Activated naive CD4-positive, alpha-beta T cell treated with Interleukin-2 at 50 U/mL for 16 hours (primary cell): ENCODE results near the gene TSPAN19.
A peak's percentile ranks its signal among the peaks of the same experiment; 100 is the strongest.
"Not testable (repeated sequence)": the region's sequence is repeated elsewhere in the genome, so short reads cannot be mapped to it uniquely, and the experiment has no call there.

Experiments used
- DNase-seq: peaks from one replicate; pipeline ENCODE4 v3.0.0-alpha.2; 2020

TSPAN19 gene

DNA sequence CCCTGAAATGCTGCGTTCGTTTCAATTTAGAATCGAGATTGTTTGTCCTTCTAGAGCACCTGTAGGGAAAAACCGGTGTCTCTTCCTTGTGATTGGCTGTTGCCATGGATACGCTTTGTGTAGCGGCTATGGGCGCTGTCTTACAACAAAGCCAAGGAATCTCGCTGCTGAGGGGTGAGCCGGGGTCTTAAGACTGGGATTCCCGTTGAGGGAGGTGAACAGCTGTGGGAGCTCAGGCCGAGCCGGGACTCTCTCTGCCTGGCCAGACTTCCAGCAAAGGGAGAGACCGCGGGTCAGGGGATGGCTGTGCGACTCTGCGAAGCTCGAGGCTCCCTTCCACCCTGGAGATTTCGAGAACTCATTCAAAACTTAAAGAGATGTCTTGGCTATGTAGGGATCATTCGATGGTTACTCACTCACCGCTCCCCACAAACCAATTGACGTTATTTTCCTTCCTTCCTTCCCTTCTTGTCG is at the start of gene TSPAN19, which contains the start of gene LRRIQ1:
TSPAN19 (minus strand) TSS at position 44 of the 474 bp plus-strand sequence. CDS start 6,331 bp downstream, outside the sequence.
LRRIQ1 (plus strand) TSS at position 118 of the 474 bp plus-strand sequence. CDS start 1,826 bp downstream, outside the sequence.
- DNase-seq = peak; percentile 2

DNA sequence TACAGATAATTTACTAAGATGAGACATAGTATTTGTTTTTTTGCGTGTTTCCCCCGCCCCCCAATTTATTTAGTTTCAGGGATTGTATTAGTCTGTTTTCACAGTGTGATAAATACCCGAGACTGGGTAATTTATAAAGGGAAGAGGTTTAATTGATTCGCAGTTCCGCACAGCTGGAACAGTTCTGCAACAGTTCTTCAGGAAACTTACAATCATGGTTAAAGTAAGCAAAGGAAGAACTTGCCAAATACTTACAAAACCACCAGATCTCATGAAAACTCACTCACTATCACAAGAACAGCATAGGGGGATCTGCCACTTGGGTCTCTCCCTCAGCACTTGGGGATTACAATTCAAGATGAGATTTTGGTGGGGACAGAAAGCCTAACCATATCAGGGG is 49.0 kb upstream of the TSPAN19 start:
- no peak for DNase-seq

DNA sequence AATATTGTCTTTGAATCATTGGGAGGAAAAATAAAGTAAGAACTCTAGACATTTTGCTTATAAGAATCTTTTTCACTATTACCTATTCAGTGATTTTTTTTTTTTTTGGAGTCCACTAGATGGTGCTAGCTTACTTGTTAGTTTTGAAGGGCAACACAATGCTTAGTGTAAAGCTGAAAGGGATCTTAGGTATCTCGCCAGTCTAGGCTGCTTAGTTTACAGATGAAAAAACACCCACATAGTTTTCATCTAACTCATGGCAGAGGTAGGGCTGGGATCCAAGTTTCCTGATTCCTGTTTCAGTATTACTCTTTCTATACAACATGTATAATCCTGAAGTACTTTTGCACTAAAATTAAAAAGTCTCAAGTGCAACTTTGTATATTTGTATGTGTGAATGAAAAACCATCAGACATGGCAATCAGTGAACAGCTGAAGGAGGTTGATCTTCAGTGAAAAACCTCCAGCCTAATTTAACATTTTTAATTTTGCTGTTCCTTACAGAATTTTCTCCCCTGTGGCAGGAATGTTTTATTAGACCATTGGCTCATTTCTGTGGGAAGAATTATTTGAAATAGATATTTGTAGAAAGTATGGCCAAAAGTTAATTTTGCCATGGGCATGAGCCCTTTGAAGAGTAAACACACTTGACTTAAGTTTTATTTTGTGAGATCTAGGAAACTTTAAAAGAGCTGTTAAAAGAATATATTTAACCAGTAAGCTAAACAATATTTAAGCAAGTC is 40.8 kb upstream of the TSPAN19 start:
- no peak for DNase-seq

DNA sequence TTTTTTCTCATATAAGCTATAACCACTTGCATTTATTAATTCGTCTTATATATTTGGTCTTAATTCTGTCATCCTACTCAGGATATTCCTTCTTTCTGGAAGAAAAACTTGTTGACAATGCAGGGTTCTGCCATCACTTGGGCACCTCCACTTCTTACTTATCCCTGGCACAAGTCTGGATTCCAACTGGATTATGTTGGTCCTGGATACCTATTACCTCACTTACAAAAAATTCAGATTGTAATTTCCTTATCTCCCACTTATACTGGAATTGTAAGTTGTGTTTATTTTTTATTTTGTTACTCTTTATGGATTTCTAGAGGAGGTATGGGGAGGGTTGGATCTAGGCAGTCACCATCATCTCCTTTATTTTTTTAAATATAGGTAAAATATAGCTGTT is 36.7 kb upstream of the TSPAN19 start:
- DNase-seq = no peak

DNA sequence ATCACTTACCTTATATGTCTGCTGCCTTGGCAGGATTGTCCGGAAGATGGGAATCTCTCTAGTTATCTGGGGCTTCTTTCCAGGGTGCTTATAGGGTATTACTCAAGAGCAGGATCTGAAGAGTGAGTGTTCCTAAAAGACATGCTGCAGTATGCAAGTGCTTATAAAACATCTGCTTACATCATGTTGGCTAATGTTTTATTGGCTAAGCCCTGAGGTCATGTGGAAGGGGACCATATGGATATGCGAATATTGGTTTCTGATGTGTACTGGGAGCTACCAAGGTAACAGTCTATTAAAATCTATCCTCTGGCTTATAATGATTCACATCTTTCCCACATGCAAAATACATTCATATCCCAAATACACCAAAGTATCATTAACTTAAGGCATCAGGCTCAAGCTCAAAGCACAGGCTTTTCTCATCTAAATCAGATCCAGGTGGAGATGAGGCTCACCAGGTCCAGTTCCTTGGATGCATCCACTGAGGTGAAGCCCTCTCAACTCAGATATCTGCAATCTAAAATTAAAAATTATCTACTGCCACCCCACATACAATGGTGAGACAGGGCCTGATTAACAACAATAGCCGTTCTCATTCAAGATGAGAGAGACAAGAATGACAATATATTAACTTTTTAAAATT is 29.9 kb upstream of the TSPAN19 start:
- DNase-seq = no peak

DNA sequence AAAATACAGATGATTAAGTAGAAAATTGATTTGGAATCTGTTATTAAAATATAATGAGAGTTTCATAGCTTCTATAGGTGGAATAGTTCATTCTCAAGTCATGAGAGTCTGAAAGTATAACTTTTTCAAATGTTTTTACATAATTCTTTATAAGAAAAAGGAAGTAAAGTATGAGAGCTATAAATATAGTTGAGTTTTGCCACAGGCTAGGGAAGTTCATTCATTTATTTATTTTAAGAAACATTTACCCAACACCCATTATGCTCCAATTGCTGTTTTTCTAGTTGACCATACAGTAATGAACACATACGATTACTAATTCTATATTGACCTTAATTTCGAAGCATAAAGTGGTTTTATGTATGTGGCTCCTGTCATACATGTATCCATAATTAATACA is 24.8 kb upstream of the TSPAN19 start:
- no peak for DNase-seq

DNA sequence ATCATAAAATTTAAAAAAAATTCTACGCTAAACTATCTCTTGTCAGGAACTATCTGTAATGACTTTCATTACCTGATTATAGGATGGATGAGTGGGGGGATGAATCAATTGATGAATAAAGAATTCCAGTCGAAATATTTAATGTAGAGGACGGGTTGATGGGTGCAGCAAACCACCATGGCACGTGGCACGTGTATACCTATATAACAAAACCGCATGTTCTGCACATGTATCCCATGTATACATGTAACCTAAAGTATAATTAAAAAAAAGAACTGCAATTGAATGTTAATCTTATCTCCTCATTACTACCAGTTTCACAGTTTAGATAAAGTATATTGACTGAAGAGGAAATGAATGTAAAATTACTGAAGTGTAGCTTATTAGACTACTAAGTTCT is 23.5 kb upstream of the TSPAN19 start:
- DNase-seq = no peak

DNA sequence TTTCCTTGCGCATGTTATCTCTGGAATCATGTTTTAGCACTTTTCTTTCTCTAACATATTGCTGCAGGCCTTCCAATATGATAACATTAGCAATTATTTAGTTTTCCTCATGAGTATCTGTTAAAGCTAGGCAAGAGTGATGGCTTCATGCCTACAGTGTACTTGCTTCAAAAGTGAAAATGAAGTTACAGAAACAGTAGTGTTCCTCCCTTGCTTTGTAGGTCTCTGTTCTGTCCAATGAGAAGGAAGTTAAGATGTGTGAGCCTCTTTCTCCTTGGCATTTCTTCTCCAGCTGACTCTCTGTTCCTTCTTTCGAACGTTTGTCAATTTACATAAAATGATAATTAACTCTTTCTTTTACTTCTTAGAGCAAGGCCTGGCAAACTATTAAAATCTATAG is 22.3 kb upstream of the TSPAN19 start:
- DNase-seq = no peak

DNA sequence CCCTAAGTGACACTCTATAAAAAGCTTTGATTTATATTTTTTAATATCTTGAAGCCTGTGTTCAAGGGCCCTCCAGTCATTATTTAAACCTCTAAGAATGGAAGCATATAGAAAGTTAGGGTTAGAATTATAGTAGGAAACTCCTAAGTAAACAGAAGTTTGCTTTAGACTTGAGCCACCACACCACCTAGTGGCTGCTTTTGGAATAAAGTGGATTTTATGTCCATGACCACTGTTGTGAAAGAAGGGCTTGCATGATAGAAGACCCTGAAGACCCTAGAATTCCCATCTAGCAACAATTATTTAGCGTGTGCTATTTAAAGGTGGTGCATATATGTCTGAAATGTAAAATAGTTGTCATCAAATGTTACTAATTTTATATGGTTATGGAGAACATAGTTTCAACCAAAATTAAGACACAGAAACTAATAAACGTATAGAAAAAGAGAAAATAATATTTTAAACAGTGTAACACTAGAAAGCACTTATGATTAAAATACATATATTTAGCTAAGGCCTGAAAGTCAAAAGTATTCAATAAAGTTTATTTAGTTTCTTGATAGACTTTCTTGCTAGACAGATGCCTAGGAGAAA is 21.4 kb upstream of the TSPAN19 start:
- peak; percentile 2 for DNase-seq

DNA sequence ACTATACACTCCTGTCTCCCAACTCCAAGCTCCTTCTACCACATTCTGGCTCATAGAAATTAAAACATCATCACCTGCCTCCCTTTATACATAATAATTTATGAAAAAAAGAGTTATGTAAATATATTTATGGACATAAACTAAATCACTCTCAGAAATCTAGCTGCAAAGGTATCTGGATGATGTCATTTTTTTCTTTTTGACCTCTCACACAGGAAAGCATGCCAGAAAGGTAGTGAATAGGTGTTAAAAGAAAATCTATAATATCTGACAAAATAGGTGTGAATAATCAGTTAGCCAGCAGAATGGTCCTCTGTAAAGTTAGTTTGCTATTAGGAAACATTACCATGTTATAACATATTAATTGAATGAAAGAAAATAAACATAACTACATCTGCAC is 7.8 kb upstream of the TSPAN19 start:
- no peak for DNase-seq

DNA sequence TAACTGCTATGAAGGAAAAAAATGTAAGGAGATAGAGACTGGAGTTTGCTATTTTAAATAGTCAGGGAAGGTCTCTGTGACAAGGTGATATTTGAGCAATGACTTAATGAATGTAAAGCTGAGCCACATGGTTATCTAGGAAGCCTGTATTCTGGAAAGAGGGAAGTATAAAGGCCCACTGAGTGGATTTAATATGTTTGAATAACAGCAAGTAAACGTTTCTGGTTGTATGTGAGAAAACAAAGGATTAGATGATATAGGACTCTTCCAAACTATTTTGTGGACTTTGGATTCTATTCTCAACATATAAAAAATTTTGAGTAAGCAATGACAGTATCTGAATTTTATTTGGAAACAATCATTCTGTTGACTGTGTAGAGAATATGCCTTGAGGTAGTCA is 5.3 kb upstream of the TSPAN19 start:
- no peak for DNase-seq

DNA sequence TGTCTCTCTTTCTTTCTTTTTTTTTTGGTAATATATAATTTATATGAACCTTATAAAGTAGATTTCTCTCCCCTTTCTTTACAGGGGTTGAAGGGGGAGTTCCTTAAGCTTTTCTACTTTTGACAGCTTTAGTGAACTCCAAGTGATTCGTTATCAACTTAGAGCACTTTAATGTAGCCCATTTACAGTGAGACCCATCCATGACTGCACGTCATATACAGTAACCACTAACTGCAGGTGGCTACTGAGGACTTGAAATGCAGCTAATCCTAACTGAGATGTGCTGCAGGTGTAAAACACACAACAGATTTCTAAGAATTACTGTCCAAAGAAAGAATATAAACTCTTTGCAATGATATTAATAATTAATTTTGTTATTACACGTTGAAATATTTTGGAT is 656 bp upstream of the TSPAN19 start:
- DNase-seq = no peak

DNA sequence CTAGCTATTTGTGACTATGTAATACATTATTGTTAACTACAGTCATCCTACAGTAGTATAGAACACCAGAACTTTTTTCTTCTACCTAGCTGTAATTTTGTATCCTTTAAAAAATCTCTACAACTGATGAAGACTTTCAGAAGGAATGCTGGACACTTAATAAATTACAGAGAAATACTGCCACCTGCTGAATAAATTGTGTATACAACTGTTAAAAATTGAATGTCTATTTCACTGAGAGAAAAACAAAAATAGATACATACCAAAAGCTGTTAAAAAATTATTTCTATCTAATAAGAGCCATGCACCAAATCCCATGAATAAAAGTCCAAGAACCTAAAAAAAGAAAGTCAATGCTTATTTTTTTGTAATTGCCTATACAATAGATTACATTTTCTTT is 6.6 kb downstream of the TSPAN19 start:
- no peak for DNase-seq

DNA sequence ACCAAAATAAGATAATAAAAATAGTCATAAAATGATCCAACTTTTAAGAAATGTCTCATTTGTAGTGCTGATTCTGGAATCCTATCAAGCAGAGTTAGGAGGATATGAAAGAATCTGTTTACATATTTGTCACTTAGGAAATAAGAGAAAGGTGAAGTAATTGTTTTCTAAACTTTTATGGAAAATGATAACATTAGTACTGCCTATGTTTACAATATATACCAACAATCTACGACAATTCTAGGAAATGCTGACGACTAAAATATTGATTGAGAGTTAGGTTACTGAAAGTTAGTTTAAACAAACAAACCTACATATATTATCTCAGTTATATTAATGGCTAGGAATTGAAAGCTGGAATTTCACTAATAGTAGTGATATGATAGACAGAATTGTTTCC is 18.0 kb downstream of the TSPAN19 start:
- DNase-seq = no peak

DNA sequence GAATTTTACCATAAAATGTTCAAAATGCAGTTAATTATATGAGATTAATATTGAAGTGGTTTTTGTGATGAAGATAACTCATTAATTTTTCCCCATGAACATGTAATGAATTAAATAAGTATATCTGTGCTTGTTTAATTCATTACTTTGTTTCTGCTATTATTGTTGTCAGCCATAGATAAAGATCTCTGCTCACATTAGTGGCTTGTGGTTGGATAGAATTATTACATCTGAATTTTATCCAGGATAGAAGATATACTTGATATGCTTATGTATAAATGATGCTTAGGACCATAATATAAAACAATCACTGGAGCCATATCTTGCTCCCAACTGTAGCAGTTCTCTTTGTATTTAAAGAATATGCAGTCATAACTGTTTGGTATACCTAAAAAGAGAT is 18.5 kb downstream of the TSPAN19 start:
- no peak for DNase-seq

DNA sequence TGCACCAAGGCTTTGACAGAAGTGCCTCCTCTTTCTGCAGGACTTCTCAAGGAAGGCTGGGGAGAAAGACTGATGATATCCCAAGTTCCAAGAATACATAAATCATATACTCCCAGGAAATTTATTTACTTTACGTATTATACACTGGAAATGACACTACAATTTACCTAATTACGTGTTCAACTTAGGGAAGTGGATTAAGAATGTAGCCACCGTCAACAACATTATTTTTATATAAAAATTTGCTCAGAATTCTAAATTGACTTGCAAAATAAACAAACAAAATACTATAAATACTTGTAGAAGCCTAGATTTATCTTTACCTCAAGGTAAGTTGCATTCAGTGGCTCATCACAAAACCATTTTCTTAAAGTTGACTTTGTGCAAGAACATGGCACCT is 18.9 kb downstream of the TSPAN19 start:
- no peak for DNase-seq

DNA sequence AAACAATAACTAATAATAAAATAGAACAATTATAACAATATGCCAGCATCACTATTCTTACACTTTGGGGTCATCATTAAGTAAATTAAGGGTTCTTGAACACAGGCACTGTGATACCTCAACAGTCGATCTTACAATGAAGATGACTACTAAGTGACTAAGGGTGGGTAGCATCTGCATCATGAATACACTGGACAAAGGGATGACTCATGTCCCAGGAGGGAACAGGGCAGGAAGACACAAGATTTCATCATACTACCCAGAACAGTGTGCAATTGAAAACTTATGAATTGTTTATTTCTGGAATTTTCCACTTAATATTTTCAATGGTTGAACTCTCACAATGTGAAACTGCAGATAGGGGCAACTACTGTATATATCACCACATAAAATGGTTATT is 19.7 kb downstream of the TSPAN19 start:
- DNase-seq = no peak

DNA sequence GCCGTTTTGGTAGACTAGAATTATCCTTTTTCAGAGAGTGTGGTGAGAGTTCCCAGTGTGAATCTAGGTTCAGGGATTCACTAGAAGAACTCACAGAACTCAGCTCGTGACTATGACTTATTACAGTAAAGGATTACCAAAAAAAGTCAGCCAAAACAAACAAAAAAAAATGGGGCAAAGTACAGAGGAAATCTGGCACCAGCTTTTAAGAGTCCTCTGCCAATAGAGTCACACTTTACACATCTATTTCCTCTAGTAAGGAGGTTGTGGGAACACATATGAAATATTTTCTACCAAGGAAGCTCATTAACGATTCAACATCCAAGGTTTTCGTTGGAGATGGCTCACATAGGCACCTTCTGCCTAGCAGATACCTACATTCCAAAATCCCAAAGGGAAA is 28.2 kb downstream of the TSPAN19 start:
- no peak for DNase-seq

DNA sequence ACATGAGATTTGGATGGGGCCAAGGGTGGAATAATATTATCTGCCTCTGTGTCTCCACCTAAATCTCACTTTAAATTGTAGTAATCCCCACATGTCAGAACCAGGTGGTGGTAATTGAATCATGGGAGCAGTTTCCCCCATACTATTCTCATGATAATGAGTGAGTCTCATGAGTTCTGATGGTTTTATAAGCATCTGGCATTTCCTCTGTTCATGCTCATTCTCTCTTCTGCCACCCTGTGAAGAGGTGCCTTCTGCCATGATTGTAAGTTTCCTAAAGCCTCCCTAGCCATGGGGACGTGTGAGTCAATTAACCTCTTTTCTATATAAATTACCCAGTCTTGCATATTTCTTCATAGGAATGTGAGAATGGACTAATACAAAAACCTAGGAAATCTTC is 29.9 kb downstream of the TSPAN19 start:
- DNase-seq = no peak

DNA sequence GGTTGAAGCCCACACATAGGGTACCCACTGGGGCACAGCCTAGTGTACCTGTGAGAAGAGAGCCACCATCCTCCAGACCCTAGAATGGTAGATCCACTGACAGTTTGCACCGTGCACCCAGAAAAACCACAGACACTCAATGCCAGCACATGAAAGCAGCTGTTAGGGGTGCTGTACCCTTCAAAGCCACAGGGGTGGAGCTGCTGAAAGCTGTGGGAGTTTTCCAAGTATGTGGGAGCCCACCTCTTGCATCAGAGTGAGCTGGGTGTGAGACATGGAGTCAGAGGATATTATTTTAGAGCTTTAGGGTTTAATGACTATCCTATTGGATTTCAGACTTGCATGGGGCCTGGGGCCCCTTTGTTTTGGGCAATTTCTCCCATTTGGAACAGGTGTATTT is 30.5 kb downstream of the TSPAN19 start:
- no peak for DNase-seq

DNA sequence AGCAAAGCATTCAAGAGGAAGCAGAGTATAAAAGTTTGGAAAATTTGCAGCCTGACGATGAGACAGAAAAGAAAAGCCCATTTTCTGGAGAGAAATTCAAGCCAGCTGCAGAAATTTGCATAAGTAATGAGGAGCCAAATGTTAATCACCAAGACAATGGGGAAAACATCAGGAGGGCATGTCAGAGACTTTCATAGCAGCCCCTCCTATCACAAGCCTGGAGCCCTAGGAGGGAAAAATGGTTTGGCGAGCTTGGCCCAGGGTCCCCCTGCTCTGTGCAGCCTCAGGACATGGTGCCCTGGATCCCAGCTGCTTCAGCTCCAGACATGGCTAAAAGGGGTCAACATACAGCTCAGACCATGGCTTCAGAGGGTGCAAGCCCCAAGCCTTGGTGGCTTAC is 31.0 kb downstream of the TSPAN19 start:
- not testable (repeated sequence) for DNase-seq

DNA sequence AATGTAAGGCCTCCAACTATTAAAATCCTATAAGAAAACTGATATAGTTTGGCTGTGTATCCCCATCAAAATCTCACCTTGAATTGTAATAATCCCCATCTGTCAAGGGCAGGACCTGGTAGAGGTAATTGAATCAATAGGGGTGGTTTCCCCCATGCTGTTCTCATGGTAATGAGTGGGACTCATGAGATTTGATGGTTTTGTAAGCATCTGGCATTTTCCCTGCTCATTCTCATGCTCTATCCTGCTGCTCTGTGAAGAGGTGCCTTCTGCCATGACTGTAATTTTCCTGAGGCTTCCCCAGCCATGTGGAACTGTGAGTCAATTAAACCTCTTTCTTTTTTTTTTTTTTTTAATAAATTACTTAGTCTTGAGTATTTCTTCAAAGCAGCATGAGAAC is 31.9 kb downstream of the TSPAN19 start:
- DNase-seq = no peak

DNA sequence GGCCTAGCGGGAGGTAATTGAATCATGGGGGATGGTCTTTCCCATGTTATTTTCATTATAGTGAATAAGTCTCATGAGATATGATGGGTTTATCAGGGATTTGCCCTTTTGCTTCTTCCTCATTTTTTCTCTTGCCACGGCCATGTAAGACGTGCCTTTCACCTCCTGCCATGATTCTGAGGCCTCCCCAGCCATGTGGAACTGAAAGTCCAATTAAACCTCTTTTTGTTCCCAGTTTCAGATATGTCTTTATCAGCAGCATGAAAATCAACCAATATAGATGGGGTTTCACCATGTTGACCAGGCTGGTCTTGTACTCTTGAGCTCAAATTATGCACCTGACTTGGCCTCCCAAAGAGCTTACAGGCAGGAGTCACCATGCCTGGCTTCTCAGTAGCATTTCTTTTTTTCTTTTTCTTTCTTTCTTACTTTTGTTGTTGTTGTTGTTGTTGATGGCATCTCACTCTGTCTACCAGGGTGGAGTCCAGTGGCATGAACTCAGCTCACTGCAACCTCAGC is 33.2 kb downstream of the TSPAN19 start:
- DNase-seq = no peak

DNA sequence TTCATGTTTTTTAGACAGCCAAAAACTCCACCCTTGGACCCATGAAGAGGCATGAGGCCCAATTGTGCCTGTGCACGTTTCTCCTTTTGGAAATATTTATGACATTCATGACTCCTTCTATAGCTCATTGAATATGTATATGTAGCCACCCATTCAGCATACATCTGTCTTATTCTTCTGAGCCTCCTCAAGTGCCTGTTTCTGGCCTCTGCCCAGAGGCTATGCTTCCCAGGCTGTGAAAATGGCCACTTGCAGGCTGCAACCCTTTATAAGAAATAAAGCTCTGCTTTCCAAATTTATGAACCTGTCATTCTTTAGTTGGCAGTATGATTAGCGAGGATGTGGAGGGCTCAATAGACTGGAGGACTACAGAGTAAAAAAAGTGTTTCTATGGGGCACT is 35.3 kb downstream of the TSPAN19 start:
- no peak for DNase-seq
